Esophagus muscularis mucosa (tissue), 3 donors: ENCODE results near the gene KAZN.

Experiments used
- POLR2AphosphoS5 ChIP-seq, 2 donors: sonication (generic); formaldehyde crosslinking; IDR thresholded peaks; one replicate each; pipeline ENCODE4 v1.6.1; 2017; ENCODE audit warnings: antibody characterized with exemption in 2 of 2
- TF ChIP-seq, protein P1 (sequence below), 3 experiments: fragments of 200-600 bp in 2 of 3; fragments of 450-650 bp in 1 of 3; sonication (generic) in 2 of 3; IDR thresholded peaks; one replicate each; pipeline ENCODE4 v1.5.1; 2017 to 2019; ENCODE audit warnings: antibody characterized with exemption in 3 of 3, mild to moderate bottlenecking in 2 of 3, moderate library complexity in 1 of 3

DNA sequence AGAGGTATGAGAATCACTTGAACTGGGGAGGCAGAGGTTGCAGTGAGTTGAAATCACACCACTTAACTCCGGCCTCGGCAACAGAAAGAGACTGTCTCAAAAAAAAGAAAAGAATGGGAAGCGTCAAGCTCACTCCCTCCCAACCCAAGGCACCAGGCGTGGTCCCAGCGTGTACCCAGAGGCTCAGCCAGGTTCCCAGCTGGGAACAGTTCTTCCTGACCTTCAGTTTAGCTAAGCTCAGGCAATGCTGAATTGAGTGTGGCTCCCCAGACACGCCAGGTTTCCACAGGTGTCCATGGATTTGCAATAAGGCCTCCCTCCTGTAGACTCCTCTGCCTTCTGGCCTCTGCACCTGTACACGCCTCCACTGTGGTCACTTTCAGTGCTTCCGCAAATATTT, 414.3 kb downstream of the KAZN start:
- TF ChIP-seq POLR2AphosphoS5 (IDR thresholded peaks at IDR 0.05): no peak
- TF ChIP-seq, protein P1, sequence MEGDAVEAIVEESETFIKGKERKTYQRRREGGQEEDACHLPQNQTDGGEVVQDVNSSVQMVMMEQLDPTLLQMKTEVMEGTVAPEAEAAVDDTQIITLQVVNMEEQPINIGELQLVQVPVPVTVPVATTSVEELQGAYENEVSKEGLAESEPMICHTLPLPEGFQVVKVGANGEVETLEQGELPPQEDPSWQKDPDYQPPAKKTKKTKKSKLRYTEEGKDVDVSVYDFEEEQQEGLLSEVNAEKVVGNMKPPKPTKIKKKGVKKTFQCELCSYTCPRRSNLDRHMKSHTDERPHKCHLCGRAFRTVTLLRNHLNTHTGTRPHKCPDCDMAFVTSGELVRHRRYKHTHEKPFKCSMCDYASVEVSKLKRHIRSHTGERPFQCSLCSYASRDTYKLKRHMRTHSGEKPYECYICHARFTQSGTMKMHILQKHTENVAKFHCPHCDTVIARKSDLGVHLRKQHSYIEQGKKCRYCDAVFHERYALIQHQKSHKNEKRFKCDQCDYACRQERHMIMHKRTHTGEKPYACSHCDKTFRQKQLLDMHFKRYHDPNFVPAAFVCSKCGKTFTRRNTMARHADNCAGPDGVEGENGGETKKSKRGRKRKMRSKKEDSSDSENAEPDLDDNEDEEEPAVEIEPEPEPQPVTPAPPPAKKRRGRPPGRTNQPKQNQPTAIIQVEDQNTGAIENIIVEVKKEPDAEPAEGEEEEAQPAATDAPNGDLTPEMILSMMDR (IDR thresholded peaks at IDR 0.05): no peak
